ENCODE results near the gene TNS1. TPM values are rescaled to one million over a fixed set of nuclear protein-coding genes. Genes with fewer than 3 reads are reported as not detected.

TNS1 gene
- total and polyA plus RNA-seq, 2 experiments from 2014 or later = 16.2 to 27.6 TPM

GRCh38 chr2:217839750-217840107 lies 163.1 kb downstream of the TNS1 start:
- WGBS (ENCODE audit: low lambda C conversion rate, missing lambda C conversion rate) = over 99% methylated on average over 7 of the region's 7 CpGs
- H3K36me3 ChIP-seq (replicated peaks; ENCODE audit: insufficient read depth, low read depth) = no peaks in the 10 kb centered on the region
- H3K4me2 ChIP-seq = no peak overlapping the region
- H3K79me2 ChIP-seq = no peaks in the 10 kb centered on the region
- no peak for DNase-seq (ENCODE audit: low spot score)
- H3K4me3 ChIP-seq = no peak overlapping the region
- no peaks in the 10 kb centered on the region for H3K9me3 ChIP-seq (ENCODE audit: low read depth)
- TF ChIP-seq EZH2phosphoT487 (IDR thresholded peaks at IDR 0.05; ENCODE audit: low read depth, severe bottlenecking, unreplicated experiment) (no peak), CTCF (IDR thresholded peaks at IDR 0.05; ENCODE audit: poor library complexity) (no peak), EZH2 (IDR thresholded peaks at IDR 0.05; ENCODE audit: borderline replicate concordance) (no peak)
- no peaks in the 10 kb centered on the region for H4K20me1 ChIP-seq (ENCODE audit: insufficient read depth, poor library complexity, severe bottlenecking)
- no peak overlapping the region for H3K27ac ChIP-seq
- H3K9me2 ChIP-seq (replicated peaks; ENCODE audit: insufficient read depth) = no peaks in the 10 kb centered on the region
- no peaks in the 10 kb centered on the region for H3K27me3 ChIP-seq
- H3K4me1 ChIP-seq (ENCODE audit: insufficient read depth) = peaks cover 12% of the 10 kb centered on the region
- H2AFZ ChIP-seq = no peak overlapping the region

GRCh38 chr2:217839073-217839749 lies 163.6 kb downstream of the TNS1 start:
- WGBS (ENCODE audit: low lambda C conversion rate, missing lambda C conversion rate) = 88% methylated on average over 10 of the region's 10 CpGs
- H3K27ac ChIP-seq = no peak overlapping the region
- H3K4me3 ChIP-seq = no peak overlapping the region
- peaks cover 12% of the 10 kb centered on the region for H3K4me1 ChIP-seq (ENCODE audit: insufficient read depth)
- no peaks in the 10 kb centered on the region for H3K9me3 ChIP-seq (ENCODE audit: low read depth)
- H4K20me1 ChIP-seq (ENCODE audit: insufficient read depth, poor library complexity, severe bottlenecking) = no peaks in the 10 kb centered on the region
- no peaks in the 10 kb centered on the region for H3K27me3 ChIP-seq
- H2AFZ ChIP-seq = no peak overlapping the region
- no peak for DNase-seq (ENCODE audit: low spot score)
- H3K4me2 ChIP-seq = no peak overlapping the region
- no peaks in the 10 kb centered on the region for H3K36me3 ChIP-seq (replicated peaks; ENCODE audit: insufficient read depth, low read depth)
- no peaks in the 10 kb centered on the region for H3K9me2 ChIP-seq (replicated peaks; ENCODE audit: insufficient read depth)
- TF ChIP-seq EZH2 (IDR thresholded peaks at IDR 0.05; ENCODE audit: borderline replicate concordance) (no peak), CTCF (IDR thresholded peaks at IDR 0.05; ENCODE audit: poor library complexity) (no peak), EZH2phosphoT487 (IDR thresholded peaks at IDR 0.05; ENCODE audit: low read depth, severe bottlenecking, unreplicated experiment) (no peak)
- H3K79me2 ChIP-seq = no peaks in the 10 kb centered on the region

- H3K4me2 ChIP-seq = no peak overlapping the region
- TF ChIP-seq CTCF (IDR thresholded peaks at IDR 0.05; ENCODE audit: poor library complexity) (no peak), EZH2 (IDR thresholded peaks at IDR 0.05; ENCODE audit: borderline replicate concordance) (no peak), EZH2phosphoT487 (IDR thresholded peaks at IDR 0.05; ENCODE audit: low read depth, severe bottlenecking, unreplicated experiment) (no peak)
- H3K4me1 ChIP-seq (ENCODE audit: insufficient read depth) = peaks cover 12% of the 10 kb centered on the region
- H4K20me1 ChIP-seq (ENCODE audit: insufficient read depth, poor library complexity, severe bottlenecking) = no peaks in the 10 kb centered on the region
- no peaks in the 10 kb centered on the region for H3K36me3 ChIP-seq (replicated peaks; ENCODE audit: insufficient read depth, low read depth)
- H2AFZ ChIP-seq = no peak overlapping the region
- no peaks in the 10 kb centered on the region for H3K27me3 ChIP-seq
- no peaks in the 10 kb centered on the region for H3K9me2 ChIP-seq (replicated peaks; ENCODE audit: insufficient read depth)
- H3K9me3 ChIP-seq (ENCODE audit: low read depth) = no peaks in the 10 kb centered on the region
- H3K4me3 ChIP-seq = no peak overlapping the region
- 97% methylated on average over 4 of the region's 5 CpGs for WGBS (ENCODE audit: low lambda C conversion rate, missing lambda C conversion rate)
- H3K27ac ChIP-seq = no peak overlapping the region
- no peak for DNase-seq (ENCODE audit: low spot score)
- H3K79me2 ChIP-seq = no peaks in the 10 kb centered on the region
Observed at GRCh38 chr2:217838409-217838831, 164.4 kb downstream of the TNS1 start.

Data from hepatocyte (in vitro differentiated cells).